ENCODE results near the gene KRT81. TPM values are rescaled to one million over a fixed set of nuclear protein-coding genes. Genes with fewer than 3 reads are reported as not detected.

The KRT81 gene
- total and polyA plus RNA-seq, 2 donors (not counting 1 experiment from before 2014, with no cell fraction given): not detected

DNA sequence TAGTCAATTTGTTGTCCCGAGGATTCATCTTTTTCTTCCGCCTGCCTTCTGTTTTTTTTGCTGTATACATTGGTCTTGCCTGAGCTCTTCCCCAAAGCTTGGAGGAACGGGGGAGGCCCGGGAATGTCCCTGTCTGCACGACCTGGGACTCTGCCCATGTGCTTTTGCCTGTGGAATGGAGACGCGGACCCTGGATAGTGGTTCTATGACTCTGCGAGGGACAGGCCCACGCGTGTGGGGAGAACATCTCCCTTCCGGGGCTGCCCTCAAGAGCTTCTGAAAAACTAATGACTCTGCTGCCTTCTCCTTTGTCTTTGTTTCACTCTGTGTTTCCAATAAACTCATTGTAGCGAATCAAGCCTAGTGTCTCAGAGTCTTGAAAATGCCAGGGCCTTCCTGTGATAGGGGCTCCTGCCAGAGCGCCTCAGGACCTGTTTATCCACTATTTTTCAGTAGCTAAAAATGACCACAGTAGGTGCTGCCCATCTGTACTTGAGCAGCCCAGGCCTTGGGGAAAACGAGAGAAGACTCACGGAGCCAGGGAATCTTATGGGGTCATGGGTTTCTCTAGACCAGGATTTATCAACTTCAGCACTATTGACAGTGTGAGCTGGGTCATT, 17.6 kb upstream of the KRT81 start:
- intact Hi-C loops (cut with micrococcal nuclease): no loop called here
- POLR2A ChIA-PET: no interaction called here
- TF ChIP-seq EZH2 (IDR thresholded peaks at IDR 0.05; ENCODE audit: borderline replicate concordance, insufficient read depth, low read depth, low read length, poor library complexity, severe bottlenecking): no peak
- TF ChIP-seq, protein P1, sequence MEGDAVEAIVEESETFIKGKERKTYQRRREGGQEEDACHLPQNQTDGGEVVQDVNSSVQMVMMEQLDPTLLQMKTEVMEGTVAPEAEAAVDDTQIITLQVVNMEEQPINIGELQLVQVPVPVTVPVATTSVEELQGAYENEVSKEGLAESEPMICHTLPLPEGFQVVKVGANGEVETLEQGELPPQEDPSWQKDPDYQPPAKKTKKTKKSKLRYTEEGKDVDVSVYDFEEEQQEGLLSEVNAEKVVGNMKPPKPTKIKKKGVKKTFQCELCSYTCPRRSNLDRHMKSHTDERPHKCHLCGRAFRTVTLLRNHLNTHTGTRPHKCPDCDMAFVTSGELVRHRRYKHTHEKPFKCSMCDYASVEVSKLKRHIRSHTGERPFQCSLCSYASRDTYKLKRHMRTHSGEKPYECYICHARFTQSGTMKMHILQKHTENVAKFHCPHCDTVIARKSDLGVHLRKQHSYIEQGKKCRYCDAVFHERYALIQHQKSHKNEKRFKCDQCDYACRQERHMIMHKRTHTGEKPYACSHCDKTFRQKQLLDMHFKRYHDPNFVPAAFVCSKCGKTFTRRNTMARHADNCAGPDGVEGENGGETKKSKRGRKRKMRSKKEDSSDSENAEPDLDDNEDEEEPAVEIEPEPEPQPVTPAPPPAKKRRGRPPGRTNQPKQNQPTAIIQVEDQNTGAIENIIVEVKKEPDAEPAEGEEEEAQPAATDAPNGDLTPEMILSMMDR (IDR thresholded peaks at IDR 0.05): no peak

More for the DNA sequence above, 17.6 kb upstream of the KRT81 start:
- Histone ChIP-seq H3K4me1 (ENCODE audit: control insufficient read depth in 2 of 2, insufficient read depth in 2 of 2, low read length in 2 of 2) (no peaks in the 10 kb centered on the region), H3K4me2 (replicated peaks; ENCODE audit: low read depth, low read length, poor library complexity, severe bottlenecking) (no peak overlapping the region), H3K4me3 (ENCODE audit: control extremely low read depth in 1 of 5, extremely low read depth in 1 of 5, insufficient read depth in 1 of 5, low read depth in 2 of 5, low read length in 4 of 5) (no peak overlapping the region), H3K36me3 (replicated peaks in 1 of 2; ENCODE audit: control extremely low read depth in 1 of 2, control insufficient read depth in 1 of 2, extremely low read depth in 1 of 2, insufficient read depth in 2 of 2, low read length in 1 of 2) (no peaks in the 10 kb centered on the region), H2AFZ (ENCODE audit: insufficient read depth, low read depth, low read length, poor library complexity, severe bottlenecking) (no peak overlapping the region), H3K27me3 (replicated peaks in 1 of 4; ENCODE audit: control extremely low read depth in 1 of 4, control insufficient read depth in 3 of 4, insufficient read depth in 4 of 4, low read length in 3 of 4) (peaks cover 0 to 38% (median 11%) of the 10 kb centered on the region in 4 experiments), H3K27ac (ENCODE audit: low read length in 2 of 2) (no peak overlapping the region), H3K79me2 (ENCODE audit: control insufficient read depth, insufficient read depth, low read length) (no peaks in the 10 kb centered on the region), H3K9ac (ENCODE audit: low read length) (no peak overlapping the region), H3K9me3 (ENCODE audit: control extremely low read depth in 1 of 3, control insufficient read depth in 2 of 3, insufficient read depth in 1 of 3, low read length in 2 of 3) (no peaks in the 10 kb centered on the region), H4K20me1 (ENCODE audit: control insufficient read depth, insufficient read depth, low read length, poor library complexity, severe bottlenecking) (no peaks in the 10 kb centered on the region)
- 57% methylated on average over 14 of the region's 15 CpGs for WGBS (ENCODE audit: insufficient coverage)
- no peaks in the 10 kb centered on the region for H3K9me3 Mint-ChIP-seq (ENCODE audit: insufficient read depth)
- H3K4me3 Mint-ChIP-seq: no peak overlapping the region
- ATAC-seq (ENCODE audit: low read depth): no peak
- CTCF ChIA-PET: interaction anchor here (0.5 kb wide), 1 partner anchor 26 kb away, joined by 3 read pairs; no protein-coding TSS in a partner anchor
- H3K27me3 Mint-ChIP-seq: peaks cover 60% of the 10 kb centered on the region
- no peak for DNase-seq
- H3K27ac Mint-ChIP-seq: no peak overlapping the region
- H3K4me1 Mint-ChIP-seq: peaks cover 3% of the 10 kb centered on the region
